IMR-90 (cell line): ENCODE measurements around the gene SEC14L6. TPM values are rescaled to one million over a fixed set of nuclear protein-coding genes. Genes with fewer than 3 reads are reported as not detected.

ENCODE experiments used
- ATAC-seq: fragments of 200-7000 bp; cut with Tn5 transposase; 2 replicates; pipeline ENCODE4 v1.9.1; 2020; ENCODE audit warnings: low read depth, mild to moderate bottlenecking, moderate library complexity
- BruUV-seq: library from RNA; stranded (reverse); fragments of 400-500 nt; replicated peaks from 2 replicates; lab custom pipeline; 2021; lab: Mats Ljungman, UMichigan
- CTCF ChIA-PET: fragments of 300-600 bp; formaldehyde crosslinking; extraction: SDS; loops from one replicate; lab custom pipeline; 2021; ENCODE audit warnings: antibody characterized with exemption; lab: Yijun Ruan, JAX
- POLR2A ChIA-PET: fragments of 300-600 bp; sonication (Branson Sonifier 250); formaldehyde crosslinking; loops from one replicate; lab custom pipeline; 2022; ENCODE audit warnings: antibody characterized with exemption; ENCODE audit not compliant: unreplicated experiment; lab: Charles Lee
- DNase-seq: peaks from one replicate; pipeline ENCODE4 v3.0.0; 2013
- H2AFZ ChIP-seq: replicated peaks from 2 replicates; pipeline ENCODE3; 2013; ENCODE audit warnings: low read length, mild to moderate bottlenecking; ENCODE audit not compliant: poor library complexity
- H2AK5ac ChIP-seq: 2 replicates; pipeline ENCODE4 v1.6.1; 2013; ENCODE audit warnings: low read depth, low read length, inconsistent platforms
- H2AK9ac ChIP-seq: replicated peaks from 2 replicates; pipeline ENCODE3; 2013; ENCODE audit warnings: mild to moderate bottlenecking, low read depth, low read length, moderate library complexity; ENCODE audit not compliant: poor library complexity
- H2BK120ac ChIP-seq: 2 replicates; pipeline ENCODE4 v1.6.1; 2013; ENCODE audit warnings: low read depth, low read length, inconsistent platforms
- H2BK15ac ChIP-seq: 3 replicates; pipeline ENCODE4 v1.6.1; 2013; ENCODE audit warnings: low read depth, low read length, inconsistent platforms
- H2BK20ac ChIP-seq: 2 replicates; pipeline ENCODE4 v1.6.1; 2013; ENCODE audit warnings: low read depth, mild to moderate bottlenecking, inconsistent platforms, low read length, moderate library complexity
- H2BK5ac ChIP-seq: 2 replicates; pipeline ENCODE4 v1.6.1; 2013; ENCODE audit warnings: mild to moderate bottlenecking, low read depth, low read length, inconsistent platforms; ENCODE audit not compliant: poor library complexity, severe bottlenecking
- H3K14ac ChIP-seq: replicated peaks from 2 replicates; pipeline ENCODE4 v1.6.1; 2013; ENCODE audit warnings: low read depth, low read length, inconsistent platforms
- H3K18ac ChIP-seq: 2 replicates; pipeline ENCODE4 v1.6.1; 2013; ENCODE audit warnings: low read depth, low read length, control low read depth
- H3K23ac ChIP-seq: 2 replicates; pipeline ENCODE4 v1.6.1; 2013; ENCODE audit warnings: low read depth, low read length, inconsistent platforms
- H3K27ac ChIP-seq: 2 replicates; pipeline ENCODE4 v1.5.1; 2013; ENCODE audit warnings: mild to moderate bottlenecking, control low read depth, low read length; ENCODE audit not compliant: insufficient read depth
- H3K27me3 ChIP-seq: 2 replicates; pipeline ENCODE4 v1.6.1; 2013; ENCODE audit warnings: low read length; ENCODE audit not compliant: control insufficient read depth, insufficient read depth
- H3K36me3 ChIP-seq: 2 replicates; pipeline ENCODE4 v1.6.1; 2013; ENCODE audit warnings: low read length, mixed read lengths; ENCODE audit not compliant: control insufficient read depth, insufficient read depth
- H3K4ac ChIP-seq: 2 replicates; pipeline ENCODE4 v1.6.1; 2013; ENCODE audit warnings: low read depth, low read length, inconsistent platforms
- H3K4me1 ChIP-seq: 2 replicates; pipeline ENCODE4 v1.6.1; 2013; ENCODE audit warnings: low read length, mixed read lengths; ENCODE audit not compliant: control insufficient read depth, insufficient read depth
- H3K4me2 ChIP-seq: 2 replicates; pipeline ENCODE4 v1.6.1; 2013; ENCODE audit warnings: low read depth, mild to moderate bottlenecking, control low read depth, low read length, moderate library complexity
- H3K4me3 ChIP-seq: 2 replicates; pipeline ENCODE4 v1.5.1; 2013; ENCODE audit warnings: low read depth, mild to moderate bottlenecking, control low read depth, low read length, moderate library complexity; ENCODE audit not compliant: insufficient read depth
- H3K56ac ChIP-seq: 2 replicates; pipeline ENCODE4 v1.6.1; 2013; ENCODE audit warnings: low read length, inconsistent platforms; ENCODE audit not compliant: insufficient read depth; ENCODE audit errors: extremely low read depth
- H3K79me1 ChIP-seq, 2 experiments: 2 replicates each; pipeline ENCODE4 v1.6.1; 2013; ENCODE audit warnings: low read length in 2 of 2, inconsistent platforms in 1 of 2, low read depth in 1 of 2
- H3K9ac ChIP-seq: 2 replicates; pipeline ENCODE4 v1.6.1; 2013; ENCODE audit warnings: low read depth, low read length, control low read depth
- H3K9me1 ChIP-seq: 2 replicates; pipeline ENCODE4 v1.6.1; 2013; ENCODE audit warnings: low read length, inconsistent platforms; ENCODE audit not compliant: insufficient read depth
- H3K9me3 ChIP-seq: 2 replicates; pipeline ENCODE4 v1.6.1; 2013; ENCODE audit warnings: low read length; ENCODE audit not compliant: control insufficient read depth, insufficient read depth
- H4K20me1 ChIP-seq: 2 replicates; pipeline ENCODE4 v1.6.1; 2013; ENCODE audit warnings: low read length, inconsistent platforms; ENCODE audit not compliant: insufficient read depth
- H4K5ac ChIP-seq: 2 replicates; pipeline ENCODE4 v1.6.1; 2013; ENCODE audit warnings: mild to moderate bottlenecking, low read depth, low read length, control low read depth
- H4K8ac ChIP-seq, 2 experiments: 2 replicates each; pipeline ENCODE4 v1.6.1; 2013; ENCODE audit warnings: low read depth in 2 of 2, low read length in 2 of 2, control low read depth in 1 of 2, inconsistent platforms in 1 of 2
- H4K91ac ChIP-seq: 2 replicates; pipeline ENCODE4 v1.6.1; 2013; ENCODE audit warnings: low read depth, low read length, inconsistent platforms; ENCODE audit not compliant: insufficient read depth
- BHLHE40 ChIP-seq: fragments of 150-350 bp; IDR thresholded peaks from 2 replicates; pipeline ENCODE4 v1.6.1; 2016; ENCODE audit warnings: mild to moderate bottlenecking, low read depth, low read length
- MAZ ChIP-seq: IDR thresholded peaks from 2 replicates; pipeline ENCODE4 v1.6.1; 2012; ENCODE audit warnings: low read depth, mild to moderate bottlenecking, low read length, improper control_type of control experiment, moderate library complexity, borderline replicate concordance
- MXI1 ChIP-seq: IDR thresholded peaks from 2 replicates; pipeline ENCODE4 v1.6.1; 2012; ENCODE audit warnings: low read depth, mild to moderate bottlenecking, low read length, moderate library complexity, borderline replicate concordance
- SMC3 ChIP-seq: fragments of 150-350 bp; IDR thresholded peaks from 2 replicates; pipeline ENCODE4 v1.6.1; 2016; ENCODE audit warnings: low read depth, mild to moderate bottlenecking, antibody characterized with exemption, low read length, moderate library complexity
- WGBS, 2 experiments: methylation state at CpG; one replicate each; pipeline versions ENCODE4 v1.1.5 to v1.1.7; 2013; ENCODE audit warnings: missing lambda C conversion rate in 2 of 2; ENCODE audit not compliant: insufficient read length in 1 of 2; ENCODE audit errors: extremely low coverage in 2 of 2; 5-methylcytosine and 5-hydroxymethylcytosine counted together
- dilution Hi-C: fragments of 300-500 bp; cut with HindIII; formaldehyde crosslinking; loops from one replicate; pipeline ENCODE4 v1.14.3; 2018; ENCODE audit warnings: low sequenced_read_pairs; ENCODE audit not compliant: unreplicated experiment
- in situ Hi-C: fragments of 300-500 bp; cut with MboI; formaldehyde crosslinking; loops from 3 replicates; pipeline ENCODE4 v1.14.3; 2019; ENCODE audit warnings: low sequenced_read_pairs, inconsistent platforms, mixed read lengths
- intact Hi-C: fragments of 100-400 bp; cut with micrococcal nuclease; formaldehyde crosslinking; loops from 2 replicates; pipeline ENCODE4 v1.10.0; 2022
- polyA plus RNA-seq, 3 experiments: library from polyadenylated mRNA; depleted of rRNA; stranded (reverse); fragments of >200 nt; gene quantifications; 2 replicates each; pipeline ENCODE4 v1.2.3, GENCODE V29; 2012; ENCODE audit warnings: low replicate concordance in 1 of 3
- total RNA-seq: library from RNA; depleted of rRNA; stranded (reverse); fragments of >200 nt; gene quantifications from 2 replicates; pipeline ENCODE4 v1.2.3, GENCODE V29; 2012
- TF ChIP-seq, protein P1 (sequence below): conservative IDR thresholded peaks from 2 replicates; pipeline ENCODE4 v1.5.1; 2012; ENCODE audit warnings: mild to moderate bottlenecking, low read depth, low read length, improper control_type of control experiment

The SEC14L6 gene
- total and polyA plus RNA-seq, 2 of the 4 experiments (the other 2 are of a cell fraction), result 0.09 TPM; not detected in 1

DNA sequence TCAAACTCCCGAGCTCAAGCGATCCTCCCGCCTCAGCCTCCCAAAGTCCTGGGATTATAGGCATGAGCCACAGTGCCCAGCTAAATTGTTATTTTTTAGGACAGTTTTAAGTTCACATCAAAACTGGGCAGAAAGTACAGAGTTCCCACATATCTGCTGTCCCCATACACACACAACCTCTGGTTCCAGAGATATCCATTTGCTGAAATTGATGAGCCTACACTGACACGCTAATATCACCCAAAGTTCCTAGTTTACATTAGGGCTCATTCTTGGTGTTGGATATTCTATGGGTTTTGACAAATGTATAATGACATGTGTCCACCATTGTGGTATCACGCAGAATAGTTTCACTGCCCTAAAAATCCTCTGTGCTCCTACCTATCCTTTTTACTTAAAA is 38.3 kb downstream of the SEC14L6 start:
- DNase-seq, result no peak
- in situ Hi-C loops, result no loop called here
- H3K4me2 ChIP-seq, result no peak overlapping the region
- H3K9me1 ChIP-seq, result no peaks in the 10 kb centered on the region
- no peak overlapping the region for H3K23ac ChIP-seq
- BruUV-seq, result no TSS peak
- no peaks in the 10 kb centered on the region for H4K20me1 ChIP-seq
- dilution Hi-C loops, result no loop called here
- H3K4me3 ChIP-seq, result no peak overlapping the region
- H3K4ac ChIP-seq, result no peak overlapping the region
- no peaks in the 10 kb centered on the region for H3K4me1 ChIP-seq
- no peak overlapping the region for H4K91ac ChIP-seq
- H2AFZ ChIP-seq, result no peak overlapping the region
- H2AK5ac ChIP-seq, result no peak overlapping the region
- H4K5ac ChIP-seq, result no peak overlapping the region
- H2BK5ac ChIP-seq, result no peak overlapping the region
- intact Hi-C loops, result no loop called here
- no peak for ATAC-seq
- H3K27me3 ChIP-seq, result peaks cover 32% of the 10 kb centered on the region
- TF ChIP-seq MXI1 (no peak), SMC3 (no peak), BHLHE40 (no peak), MAZ (no peak)
- TF ChIP-seq, protein P1, sequence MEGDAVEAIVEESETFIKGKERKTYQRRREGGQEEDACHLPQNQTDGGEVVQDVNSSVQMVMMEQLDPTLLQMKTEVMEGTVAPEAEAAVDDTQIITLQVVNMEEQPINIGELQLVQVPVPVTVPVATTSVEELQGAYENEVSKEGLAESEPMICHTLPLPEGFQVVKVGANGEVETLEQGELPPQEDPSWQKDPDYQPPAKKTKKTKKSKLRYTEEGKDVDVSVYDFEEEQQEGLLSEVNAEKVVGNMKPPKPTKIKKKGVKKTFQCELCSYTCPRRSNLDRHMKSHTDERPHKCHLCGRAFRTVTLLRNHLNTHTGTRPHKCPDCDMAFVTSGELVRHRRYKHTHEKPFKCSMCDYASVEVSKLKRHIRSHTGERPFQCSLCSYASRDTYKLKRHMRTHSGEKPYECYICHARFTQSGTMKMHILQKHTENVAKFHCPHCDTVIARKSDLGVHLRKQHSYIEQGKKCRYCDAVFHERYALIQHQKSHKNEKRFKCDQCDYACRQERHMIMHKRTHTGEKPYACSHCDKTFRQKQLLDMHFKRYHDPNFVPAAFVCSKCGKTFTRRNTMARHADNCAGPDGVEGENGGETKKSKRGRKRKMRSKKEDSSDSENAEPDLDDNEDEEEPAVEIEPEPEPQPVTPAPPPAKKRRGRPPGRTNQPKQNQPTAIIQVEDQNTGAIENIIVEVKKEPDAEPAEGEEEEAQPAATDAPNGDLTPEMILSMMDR, result no peak
- H2AK9ac ChIP-seq, result no peak overlapping the region
- no peaks in the 10 kb centered on the region; the same call in 1 of the 2 replicates for H3K9me3 ChIP-seq
- no peak overlapping the region for H3K14ac ChIP-seq
- no peaks in the 10 kb centered on the region for H3K36me3 ChIP-seq
- H3K18ac ChIP-seq, result no peak overlapping the region
- H3K79me1 ChIP-seq, result no peaks in the 10 kb centered on the region
- H2BK20ac ChIP-seq, result no peak overlapping the region
- no peak overlapping the region for H2BK120ac ChIP-seq
- no peak overlapping the region for H4K8ac ChIP-seq
- no peak overlapping the region for H2BK15ac ChIP-seq
- H3K56ac ChIP-seq, result no peak overlapping the region
- H3K27ac ChIP-seq, result no peak overlapping the region
- H3K9ac ChIP-seq, result no peak overlapping the region
- POLR2A ChIA-PET, result no interaction called here
- no CpG with 5 or more reads among the region's 5 CpGs for whole genome bisulfite sequencing, 2 experiments
- CTCF ChIA-PET, result no interaction called here
